ENCODE measurements around the gene CELA3B.
"Not testable (repeated sequence)": the region's sequence is repeated elsewhere in the genome, so short reads cannot be mapped to it uniquely, and the experiment has no call there.

GRCh38 chr1:21996663-21996970, 19.8 kb downstream of the CELA3B start:
- not testable (repeated sequence) for TF ChIP-seq EZH2 (IDR thresholded peaks at IDR 0.05; ENCODE audit: borderline replicate concordance); CTCF (IDR thresholded peaks at IDR 0.05; ENCODE audit: poor library complexity); EZH2phosphoT487 (IDR thresholded peaks at IDR 0.05; ENCODE audit: low read depth, severe bottlenecking, unreplicated experiment)

All from hepatocyte (in vitro differentiated cells).